Loucy (cell line): ENCODE measurements around the gene LSM7.

ENCODE experiments used
- H2AFZ ChIP-seq: fragments of 200-600 bp; sonication (generic); 2 replicates; pipeline ENCODE4 v1.6.0; 2016; ENCODE audit warnings: antibody characterized with exemption, mild to moderate bottlenecking, low read length, moderate library complexity
- H3F3A ChIP-seq: fragments of 200-600 bp; 2 replicates; pipeline ENCODE4 v1.6.0; 2016; ENCODE audit warnings: antibody characterized with exemption, low read depth, mild to moderate bottlenecking
- H3K27me3 ChIP-seq: fragments of 200-600 bp; sonication (generic); 2 replicates; pipeline ENCODE4 v1.6.1; 2014; ENCODE audit warnings: low read length, mild to moderate bottlenecking; ENCODE audit not compliant: insufficient read depth, poor library complexity, severe bottlenecking
- H3K36me3 ChIP-seq: fragments of 200-600 bp; sonication (generic); 2 replicates; pipeline ENCODE4 v1.6.1; 2016; ENCODE audit warnings: low read length; ENCODE audit not compliant: insufficient read depth
- H3K4me1 ChIP-seq: fragments of 200-600 bp; sonication (generic); 2 replicates; pipeline ENCODE4 v1.5.1; 2014; ENCODE audit warnings: low read length, mild to moderate bottlenecking; ENCODE audit not compliant: insufficient read depth, poor library complexity, severe bottlenecking
- H3K4me2 ChIP-seq: fragments of 200-600 bp; sonication (generic); 2 replicates; pipeline ENCODE4 v1.6.0; 2014; ENCODE audit warnings: antibody characterized with exemption, low read length, low read depth, mild to moderate bottlenecking; ENCODE audit not compliant: poor library complexity, severe bottlenecking
- H3K4me3 ChIP-seq: fragments of 200-600 bp; sonication (generic); 2 replicates; pipeline ENCODE4 v1.5.1; 2014; ENCODE audit warnings: low read length, mild to moderate bottlenecking, mixed read lengths; ENCODE audit not compliant: poor library complexity, severe bottlenecking
- H3K79me2 ChIP-seq: fragments of 200-600 bp; sonication (generic); 2 replicates; pipeline ENCODE4 v1.6.1; 2014; ENCODE audit warnings: low read length; ENCODE audit not compliant: insufficient read depth
- H3K9ac ChIP-seq: fragments of 200-600 bp; sonication (generic); 2 replicates; pipeline ENCODE4 v1.6.0; 2014; ENCODE audit warnings: mild to moderate bottlenecking, low read depth, low read length, moderate library complexity; ENCODE audit not compliant: poor library complexity, severe bottlenecking
- H3K9me2 ChIP-seq: fragments of 200-600 bp; sonication (generic); replicated peaks from 2 replicates; pipeline ENCODE4 v1.6.1; 2016; ENCODE audit warnings: low read depth, low read length, mixed read lengths
- H3K9me3 ChIP-seq: fragments of 200-600 bp; sonication (generic); 2 replicates; pipeline ENCODE4 v1.6.1; 2014; ENCODE audit warnings: mild to moderate bottlenecking, antibody characterized with exemption, low read length, low read depth; ENCODE audit not compliant: insufficient read depth
- H4K20me1 ChIP-seq: fragments of 200-600 bp; sonication (generic); 2 replicates; pipeline ENCODE4 v1.6.0; 2014; ENCODE audit warnings: antibody characterized with exemption, low read length, mild to moderate bottlenecking; ENCODE audit not compliant: insufficient read depth, poor library complexity, severe bottlenecking
- CTCF ChIP-seq: fragments of 200-600 bp; sonication (generic); conservative IDR thresholded peaks from 2 replicates; pipeline ENCODE4 v1.5.1; 2014; ENCODE audit warnings: mild to moderate bottlenecking, antibody characterized with exemption, low read length
- EZH2phosphoT487 ChIP-seq: fragments of 200-600 bp; IDR thresholded peaks from 2 replicates; pipeline ENCODE4 v1.6.1; 2018; ENCODE audit warnings: antibody characterized with exemption, mild to moderate bottlenecking, moderate library complexity, borderline replicate concordance

Gene LSM7

GRCh38 chr19:2296141-2296540 is 32.2 kb downstream of the LSM7 start:
- no peak overlapping the region for H3K4me3 ChIP-seq
- H3K9me2 ChIP-seq: no peaks in the 10 kb centered on the region
- no peak overlapping the region for H3K9ac ChIP-seq
- H4K20me1 ChIP-seq: no peaks in the 10 kb centered on the region
- H3K4me1 ChIP-seq: no peaks in the 10 kb centered on the region
- TF ChIP-seq EZH2phosphoT487: no peak
- TF ChIP-seq CTCF: no peak
- H3K36me3 ChIP-seq: no peaks in the 10 kb centered on the region
- H3K27me3 ChIP-seq: no peaks in the 10 kb centered on the region
- H3F3A ChIP-seq: no peaks in the 10 kb centered on the region
- H2AFZ ChIP-seq: no peak overlapping the region
- no peak overlapping the region for H3K4me2 ChIP-seq
- H3K9me3 ChIP-seq: no peaks in the 10 kb centered on the region
- H3K79me2 ChIP-seq: no peaks in the 10 kb centered on the region

GRCh38 chr19:2294687-2295335 is 33.6 kb downstream of the LSM7 start:
- TF ChIP-seq CTCF: no peak
- no peak for TF ChIP-seq EZH2phosphoT487
- Histone ChIP-seq H2AFZ (no peak overlapping the region), H3K36me3 (no peaks in the 10 kb centered on the region), H3K9me3 (no peaks in the 10 kb centered on the region), H3K4me2 (no peak overlapping the region), H3F3A (no peaks in the 10 kb centered on the region), H3K4me1 (no peaks in the 10 kb centered on the region), H3K4me3 (no peak overlapping the region), H3K9ac (no peak overlapping the region), H3K9me2 (no peaks in the 10 kb centered on the region), H4K20me1 (no peaks in the 10 kb centered on the region), H3K27me3 (no peaks in the 10 kb centered on the region), H3K79me2 (no peaks in the 10 kb centered on the region)

GRCh38 chr19:2291185-2291751 is 37.1 kb downstream of the LSM7 start:
- Histone ChIP-seq H3K4me3 (no peak overlapping the region), H3F3A (no peaks in the 10 kb centered on the region), H3K4me1 (peaks cover 5% of the 10 kb centered on the region), H3K79me2 (no peaks in the 10 kb centered on the region), H3K4me2 (no peak overlapping the region), H2AFZ (no peak overlapping the region), H3K36me3 (no peaks in the 10 kb centered on the region), H3K9ac (no peak overlapping the region), H3K9me2 (no peaks in the 10 kb centered on the region), H3K27me3 (no peaks in the 10 kb centered on the region), H3K9me3 (no peaks in the 10 kb centered on the region), H4K20me1 (no peaks in the 10 kb centered on the region)
- TF ChIP-seq EZH2phosphoT487 (no peak), CTCF (no peak)
